HG02798 (cell line): ENCODE results near the gene NMU.
A peak's percentile ranks its signal among the peaks of the same experiment; 100 is the strongest.
"Not testable (repeated sequence)": the region's sequence is repeated elsewhere in the genome, so short reads cannot be mapped to it uniquely, and the experiment has no call there.

Source experiments
- ATAC-seq: cut with Tn5 transposase; IDR thresholded peaks from one replicate; pipeline ENCODE4 v1.9.1; 2021; ENCODE audit warnings: mild to moderate bottlenecking; ENCODE audit not compliant: unreplicated experiment, poor library complexity

Gene NMU

GRCh38 chr4:55571806-55572205 is 64.3 kb downstream of the NMU start:
- no peak for ATAC-seq

- ATAC-seq, result peak; percentile 60
Measured at GRCh38 chr4:55568905-55569504, 67.1 kb downstream of the NMU start.

GRCh38 chr4:55561889-55562288 is 74.2 kb downstream of the NMU start:
- peak; percentile 100 for ATAC-seq

- ATAC-seq, result no peak
Measured at GRCh38 chr4:55560096-55560495, 76.0 kb downstream of the NMU start.

GRCh38 chr4:55554453-55555030 is 81.6 kb downstream of the NMU start:
- no peak for ATAC-seq

GRCh38 chr4:55553441-55554201 is 82.5 kb downstream of the NMU start:
- ATAC-seq, result peak; percentile 93

GRCh38 chr4:55551964-55552363 is 84.1 kb downstream of the NMU start:
- ATAC-seq, result not testable (repeated sequence)

GRCh38 chr4:55549888-55550287 is 86.2 kb downstream of the NMU start:
- no peak for ATAC-seq

- ATAC-seq, result no peak
Measured at GRCh38 chr4:55547918-55548317, 88.2 kb downstream of the NMU start.

- ATAC-seq, result no peak
Measured at GRCh38 chr4:55547466-55547770, 88.7 kb downstream of the NMU start.

- ATAC-seq, result peak; percentile 84
Measured at GRCh38 chr4:55546756-55547465, 89.2 kb downstream of the NMU start, which contains the start of gene CLOCK. Gene CLOCK, minus strand, starts transcription at chr4:55546909. Its CDS starts 64,124 bp downstream, at chr4:55482785.

- ATAC-seq, result peak; percentile 53
Measured at GRCh38 chr4:55546506-55546755, 89.7 kb downstream of the NMU start.

- ATAC-seq, result peak; percentile 58
Measured at GRCh38 chr4:55545641-55546505, 90.2 kb downstream of the NMU start.
